CD14-positive monocyte (primary cell): ENCODE measurements around the gene PLSCR3. TPM values are rescaled to one million over a fixed set of nuclear protein-coding genes. Genes with fewer than 3 reads are reported as not detected.
A peak's percentile ranks its signal among the peaks of the same experiment; 100 is the strongest.

Experiments
- DNase-seq, 3 donors: peaks; one replicate each; pipeline ENCODE4 v3.0.0-alpha.2; 2011 to 2022
- H2AFZ ChIP-seq: 2 replicates; pipeline ENCODE4 v1.6.0; 2012; ENCODE audit warnings: mild to moderate bottlenecking, low read depth, low read length, inconsistent platforms; ENCODE audit not compliant: insufficient read depth, poor library complexity, severe bottlenecking
- H3K27ac ChIP-seq, 2 donors: 1 replicate in 1 of 2; 2 replicates in 1 of 2; pipeline ENCODE4 v1.5.1; 2012 to 2013; ENCODE audit warnings: low read length in 2 of 2, control low read depth in 1 of 2, inconsistent platforms in 1 of 2, low read depth in 1 of 2, mild to moderate bottlenecking in 1 of 2
- H3K27me3 ChIP-seq, 2 donors: one replicate each; pipeline versions ENCODE4 v1.6.0 to v1.6.1; 2011 to 2013; ENCODE audit warnings: low read length in 2 of 2; ENCODE audit not compliant: control insufficient read depth in 2 of 2, insufficient read depth in 2 of 2
- H3K36me3 ChIP-seq, 2 donors: replicated peaks in 1 of 2; 1 replicate in 1 of 2; 2 replicates in 1 of 2; pipeline versions ENCODE4 v1.5.1 to v1.6.1; 2012 to 2013; ENCODE audit warnings: low read length in 2 of 2, control low read depth in 1 of 2, inconsistent platforms in 1 of 2, mild to moderate bottlenecking in 1 of 2; ENCODE audit not compliant: insufficient read depth in 2 of 2, control insufficient read depth in 1 of 2
- H3K4me1 ChIP-seq, 2 donors: 1 replicate in 1 of 2; 2 replicates in 1 of 2; pipeline versions ENCODE4 v1.5.1 to v1.6.1; 2012 to 2013; ENCODE audit warnings: low read length in 2 of 2, control low read depth in 1 of 2, inconsistent platforms in 1 of 2, mild to moderate bottlenecking in 1 of 2, moderate library complexity in 1 of 2; ENCODE audit not compliant: insufficient read depth in 2 of 2, control insufficient read depth in 1 of 2
- H3K4me2 ChIP-seq: replicated peaks from 2 replicates; pipeline ENCODE3; 2012; ENCODE audit warnings: low read length, moderate library complexity, mild to moderate bottlenecking; ENCODE audit not compliant: poor library complexity, severe bottlenecking; ENCODE audit errors: extremely low read depth
- H3K4me3 ChIP-seq, 3 experiments: fragments of 200-600 bp in 1 of 3; sonication (generic) in 1 of 3; replicated peaks in 1 of 3; 1 replicate in 2 of 3; 2 replicates in 1 of 3; pipeline ENCODE4 v1.5.1; 2011 to 2013; ENCODE audit warnings: low read length in 3 of 3, mild to moderate bottlenecking in 3 of 3, control low read depth in 2 of 3, low read depth in 2 of 3, inconsistent platforms in 1 of 3, moderate library complexity in 1 of 3
- H3K79me2 ChIP-seq: 2 replicates; pipeline ENCODE4 v1.6.0; 2012; ENCODE audit warnings: mild to moderate bottlenecking, control low read depth, inconsistent platforms, low read length, moderate library complexity; ENCODE audit not compliant: insufficient read depth
- H3K9ac ChIP-seq: 2 replicates; pipeline ENCODE4 v1.6.0; 2017; ENCODE audit warnings: low read length, mild to moderate bottlenecking; ENCODE audit not compliant: insufficient read depth, poor library complexity, severe bottlenecking
- H3K9me3 ChIP-seq, 2 donors: replicated peaks in 1 of 2; 1 replicate in 1 of 2; 2 replicates in 1 of 2; pipeline versions ENCODE4 v1.5.1 to v1.6.1; 2012 to 2013; ENCODE audit warnings: low read length in 2 of 2, control low read depth in 1 of 2; ENCODE audit not compliant: control insufficient read depth in 1 of 2, insufficient read depth in 1 of 2
- H4K20me1 ChIP-seq: 2 replicates; pipeline ENCODE4 v1.6.0; 2012; ENCODE audit warnings: mild to moderate bottlenecking, low read length, control low read depth, moderate library complexity; ENCODE audit not compliant: insufficient read depth
- H3K27ac Mint-ChIP-seq, 7 donors: one replicate each; pipeline ENCODE4 v1.8.0; 2020; ENCODE audit warnings: mild to moderate bottlenecking in 7 of 7, mixed read lengths in 7 of 7, moderate library complexity in 6 of 7, inconsistent platforms in 2 of 7
- H3K27me3 Mint-ChIP-seq, 3 donors: one replicate each; pipeline ENCODE4 v1.8.0; 2021 to 2022; ENCODE audit warnings: low read depth in 3 of 3, mild to moderate bottlenecking in 3 of 3, mixed read lengths in 3 of 3, moderate library complexity in 3 of 3, inconsistent platforms in 1 of 3
- H3K36me3 Mint-ChIP-seq, 2 donors: one replicate each; pipeline ENCODE4 v1.8.0; 2020; ENCODE audit warnings: mixed read lengths in 2 of 2, inconsistent platforms in 1 of 2, mild to moderate bottlenecking in 1 of 2
- H3K4me1 Mint-ChIP-seq: one replicate; pipeline ENCODE4 v1.8.0; 2020; ENCODE audit warnings: mild to moderate bottlenecking, mixed read lengths
- H3K4me3 Mint-ChIP-seq, 2 donors: one replicate each; pipeline ENCODE4 v1.8.0; 2020; ENCODE audit warnings: mild to moderate bottlenecking in 2 of 2, mixed read lengths in 2 of 2, moderate library complexity in 1 of 2
- H3K9me3 Mint-ChIP-seq, 7 donors: one replicate each; pipeline ENCODE4 v1.8.0; 2020 to 2022; ENCODE audit warnings: mixed read lengths in 7 of 7, mild to moderate bottlenecking in 6 of 7, moderate library complexity in 6 of 7, inconsistent platforms in 2 of 7
- WGBS: methylation state at CpG from one replicate; pipeline ENCODE4 v1.1.5; 2013; ENCODE audit warnings: missing lambda C conversion rate; ENCODE audit not compliant: insufficient coverage; 5-methylcytosine and 5-hydroxymethylcytosine counted together
- intact Hi-C, 2 donors: fragments of 100-400 bp; cut with micrococcal nuclease; formaldehyde crosslinking; loops; one replicate each; pipeline versions ENCODE4 v1.15.0 to v1.15.1; 2023
- polyA plus RNA-seq, 3 donors: library from polyadenylated mRNA; depleted of rRNA in 1 of 3; unstranded in 2 of 3; stranded (reverse) in 1 of 3; fragments of 300-500 nt in 2 of 3; fragments of >200 nt in 1 of 3; fragmentation: Illumina TruSeq in 2 of 3; gene quantifications; 1 replicate in 2 of 3; 2 replicates in 1 of 3; pipeline ENCODE4 v1.2.3, GENCODE V29; 2012 to 2021
- TF ChIP-seq, protein P1 (sequence below): fragments of 200-600 bp; IDR thresholded peaks from one replicate; pipeline ENCODE4 v1.8.0; 2022; ENCODE audit warnings: antibody characterized with exemption, mild to moderate bottlenecking

Gene PLSCR3
- polyA plus RNA-seq, 3 donors, result 37.6 to 70.4 (median 45.7) TPM

DNA sequence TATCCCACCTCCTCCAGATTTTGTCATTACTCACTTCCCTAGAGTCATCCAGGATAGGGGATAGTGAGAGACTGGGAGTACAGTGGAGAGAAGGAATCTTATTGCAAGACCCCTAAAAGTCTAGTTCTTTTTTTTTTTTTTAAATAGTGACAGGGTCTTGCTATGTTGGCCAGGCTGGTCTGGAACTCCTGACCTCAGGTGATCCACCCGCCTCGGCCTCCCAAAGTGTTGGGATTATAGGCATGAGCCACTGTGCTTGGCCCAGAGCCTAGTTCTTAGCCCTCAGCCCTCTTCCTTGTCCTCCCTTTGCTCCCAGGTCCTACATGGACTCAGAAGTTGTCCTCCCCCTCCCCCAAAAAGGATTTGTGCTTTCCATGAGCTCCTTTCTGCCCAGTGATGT is 47.8 kb upstream of the PLSCR3 start:
- Histone ChIP-seq H3K79me2 (no peaks in the 10 kb centered on the region), H3K4me1 (peaks cover 48 to 56% of the 10 kb centered on the region in 2 donors), H3K36me3 (no peaks in the 10 kb centered on the region), H4K20me1 (peaks cover 21% of the 10 kb centered on the region), H3K9ac (no peak overlapping the region), H3K4me3 (no peak overlapping the region), H3K27ac (no peak overlapping the region), H3K4me2 (no peak overlapping the region), H3K9me3 (peaks cover 0 to 21% of the 10 kb centered on the region in 2 donors), H2AFZ (no peak overlapping the region), H3K27me3 (peaks cover 46 to 86% of the 10 kb centered on the region in 2 donors)
- Mint-ChIP-seq H3K4me3 (peak overlapping the region in 1 of 2 donors; percentile 84), H3K27ac (no peak overlapping the region), H3K27me3 (peaks cover 76 to 96% (median 89%) of the 10 kb centered on the region in 3 donors), H3K9me3 (peaks cover 0 to 25% (median 14%) of the 10 kb centered on the region in 7 donors), H3K36me3 (peaks cover 20 to 21% of the 10 kb centered on the region in 2 donors), H3K4me1 (peaks cover 49% of the 10 kb centered on the region)
- intact Hi-C loops, result no loop called here
- no peak for DNase-seq
- no CpG with 5 or more reads among the region's 2 CpGs for WGBS
- TF ChIP-seq, protein P1, sequence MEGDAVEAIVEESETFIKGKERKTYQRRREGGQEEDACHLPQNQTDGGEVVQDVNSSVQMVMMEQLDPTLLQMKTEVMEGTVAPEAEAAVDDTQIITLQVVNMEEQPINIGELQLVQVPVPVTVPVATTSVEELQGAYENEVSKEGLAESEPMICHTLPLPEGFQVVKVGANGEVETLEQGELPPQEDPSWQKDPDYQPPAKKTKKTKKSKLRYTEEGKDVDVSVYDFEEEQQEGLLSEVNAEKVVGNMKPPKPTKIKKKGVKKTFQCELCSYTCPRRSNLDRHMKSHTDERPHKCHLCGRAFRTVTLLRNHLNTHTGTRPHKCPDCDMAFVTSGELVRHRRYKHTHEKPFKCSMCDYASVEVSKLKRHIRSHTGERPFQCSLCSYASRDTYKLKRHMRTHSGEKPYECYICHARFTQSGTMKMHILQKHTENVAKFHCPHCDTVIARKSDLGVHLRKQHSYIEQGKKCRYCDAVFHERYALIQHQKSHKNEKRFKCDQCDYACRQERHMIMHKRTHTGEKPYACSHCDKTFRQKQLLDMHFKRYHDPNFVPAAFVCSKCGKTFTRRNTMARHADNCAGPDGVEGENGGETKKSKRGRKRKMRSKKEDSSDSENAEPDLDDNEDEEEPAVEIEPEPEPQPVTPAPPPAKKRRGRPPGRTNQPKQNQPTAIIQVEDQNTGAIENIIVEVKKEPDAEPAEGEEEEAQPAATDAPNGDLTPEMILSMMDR, result no peak

DNA sequence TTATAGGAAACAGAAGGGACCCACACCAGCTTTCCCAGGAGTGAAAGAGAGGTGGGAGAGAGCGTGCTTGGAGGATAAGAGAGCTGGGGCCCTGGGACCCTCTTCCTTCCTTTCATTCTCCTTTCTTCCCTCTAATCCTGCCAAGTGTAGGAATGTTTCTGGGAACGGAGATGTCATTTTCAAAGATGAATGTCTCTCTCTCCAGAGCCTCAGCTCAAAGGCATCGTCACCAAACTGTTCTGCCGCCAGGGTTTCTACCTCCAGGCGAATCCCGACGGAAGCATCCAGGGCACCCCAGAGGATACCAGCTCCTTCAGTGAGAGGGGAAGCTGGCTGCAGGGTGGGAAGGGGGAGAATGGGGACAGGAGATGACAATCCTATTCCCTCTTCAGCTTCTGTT is 46.9 kb upstream of the PLSCR3 start:
- Histone ChIP-seq H3K4me2 (no peak overlapping the region), H3K27ac (no peak overlapping the region), H3K9me3 (peaks cover 0 to 18% of the 10 kb centered on the region in 2 donors), H3K27me3 (peaks cover 37 to 77% of the 10 kb centered on the region in 2 donors), H3K4me1 (peaks cover 53 to 60% of the 10 kb centered on the region in 2 donors), H3K4me3 (no peak overlapping the region), H2AFZ (no peak overlapping the region), H3K79me2 (peaks cover 3% of the 10 kb centered on the region), H3K9ac (no peak overlapping the region), H4K20me1 (peaks cover 29% of the 10 kb centered on the region), H3K36me3 (no peaks in the 10 kb centered on the region)
- intact Hi-C loops, result no loop called here
- no peak overlapping the region for H3K27ac Mint-ChIP-seq
- H3K9me3 Mint-ChIP-seq, result peaks cover 0 to 23% (median 11%) of the 10 kb centered on the region in 7 donors
- peaks cover 68 to 89% (median 80%) of the 10 kb centered on the region in 3 donors for H3K27me3 Mint-ChIP-seq
- peaks cover 53% of the 10 kb centered on the region for H3K4me1 Mint-ChIP-seq
- WGBS, result no CpG with 5 or more reads among the region's 7 CpGs
- H3K4me3 Mint-ChIP-seq, result peak overlapping the region in 1 of 2 donors; percentile 84
- DNase-seq, result no peak
- peaks cover 19% of the 10 kb centered on the region in 2 donors for H3K36me3 Mint-ChIP-seq
- TF ChIP-seq, protein P1, result no peak
